ENCODE measurements around the gene CEP162. TPM values are rescaled to one million over a fixed set of nuclear protein-coding genes. Genes with fewer than 3 reads are reported as not detected.

Gene CEP162
- total RNA-seq, 2 donors from 2014 or later: 8.0 to 8.5 TPM

Other genes with a start within 250 kb of the CEP162 start
- gene MRAP2, start 193.9 kb downstream of the CEP162 start, total RNA-seq: 1 to 10 TPM; 8.5 to 9.2 TPM

All from left colon (tissue), 2 donors.